Subcutaneous adipose tissue (tissue), 4 donors: ENCODE data around the gene PANX2. TPM values are rescaled to one million over a fixed set of nuclear protein-coding genes. Genes with fewer than 3 reads are reported as not detected.

Experiments
- CTCF ChIP-seq: fragments of 450-650 bp; IDR thresholded peaks from one replicate; pipeline ENCODE4 v1.5.1; 2016; ENCODE audit warnings: low read depth, mild to moderate bottlenecking, control low read depth, antibody characterized with exemption, moderate library complexity
- total RNA-seq, 4 donors: library from RNA; depleted of rRNA; stranded (reverse); fragments of >200 nt; gene quantifications; one replicate each; pipeline ENCODE4 v1.1.0, GENCODE V29; 2016

PANX2 gene
- total RNA-seq, 4 donors from 2014 or later, result 0.44 TPM; not detected in 3

GRCh38 chr22:50202130-50202666 is 31.7 kb downstream of the PANX2 start:
- no peak for TF ChIP-seq CTCF

- no peak for TF ChIP-seq CTCF
Measured at GRCh38 chr22:50203288-50203687, 32.8 kb downstream of the PANX2 start.

GRCh38 chr22:50204571-50204970 is 34.0 kb downstream of the PANX2 start:
- TF ChIP-seq CTCF, result no peak

- no peak for TF ChIP-seq CTCF
Measured at GRCh38 chr22:50205781-50206569, 35.4 kb downstream of the PANX2 start.

- TF ChIP-seq CTCF, result no peak
Measured at GRCh38 chr22:50206599-50206998, 36.1 kb downstream of the PANX2 start.

GRCh38 chr22:50207383-50208140 is 37.0 kb downstream of the PANX2 start:
- no peak for TF ChIP-seq CTCF

GRCh38 chr22:50208430-50208938 is 38.0 kb downstream of the PANX2 start:
- no peak for TF ChIP-seq CTCF
